ENCODE data around the gene ATP6V0B.

Gene ATP6V0B

GRCh38 chr1:43946236-43947060 is 28.3 kb upstream of the ATP6V0B start, which contains the start of gene IPO13:
IPO13 (plus strand) TSS chr1:43946950; CDS start chr1:43947601, 651 bp downstream.
- DNase-seq (ENCODE audit: low read depth in 2 of 2), result peak; percentile 89 to 90

GRCh38 chr1:43947061-43947873 is 27.5 kb upstream of the ATP6V0B start:
- no peak for DNase-seq (ENCODE audit: low read depth in 2 of 2)

- no peak for DNase-seq (ENCODE audit: low read depth in 2 of 2)
Observed at GRCh38 chr1:43947874-43948437, 26.8 kb upstream of the ATP6V0B start.

- no peak for DNase-seq (ENCODE audit: low read depth in 2 of 2)
Observed at GRCh38 chr1:43949678-43950077, 25.1 kb upstream of the ATP6V0B start.

GRCh38 chr1:43951021-43951985 is 23.5 kb upstream of the ATP6V0B start:
- DNase-seq (ENCODE audit: low read depth in 2 of 2), result no peak

GRCh38 chr1:43952731-43953346 is 21.9 kb upstream of the ATP6V0B start:
- DNase-seq (ENCODE audit: low read depth in 2 of 2), result no peak

GRCh38 chr1:43953361-43953760 is 21.4 kb upstream of the ATP6V0B start:
- no peak for DNase-seq (ENCODE audit: low read depth in 2 of 2)

GRCh38 chr1:43954036-43954435 is 20.7 kb upstream of the ATP6V0B start:
- no peak for DNase-seq (ENCODE audit: low read depth in 2 of 2)

- DNase-seq (ENCODE audit: low read depth in 2 of 2), result no peak
Observed at GRCh38 chr1:43956234-43956633, 18.5 kb upstream of the ATP6V0B start.

GRCh38 chr1:43957407-43958040 is 17.2 kb upstream of the ATP6V0B start:
- no peak for DNase-seq (ENCODE audit: low read depth in 2 of 2)

- no peak for DNase-seq (ENCODE audit: low read depth in 2 of 2)
Observed at GRCh38 chr1:43958351-43959255, 16.2 kb upstream of the ATP6V0B start.

GRCh38 chr1:43960798-43961197 is 14.0 kb upstream of the ATP6V0B start:
- no peak for DNase-seq (ENCODE audit: low read depth in 2 of 2)

GRCh38 chr1:43961692-43962091 is 13.1 kb upstream of the ATP6V0B start:
- no peak for DNase-seq (ENCODE audit: low read depth in 2 of 2)

GRCh38 chr1:43962324-43962723 is 12.4 kb upstream of the ATP6V0B start:
- no peak for DNase-seq (ENCODE audit: low read depth in 2 of 2)

GRCh38 chr1:43963006-43963405 is 11.8 kb upstream of the ATP6V0B start:
- DNase-seq (ENCODE audit: low read depth in 2 of 2), result no peak

- no peak for DNase-seq (ENCODE audit: low read depth in 2 of 2)
Observed at GRCh38 chr1:43963890-43964289, 10.9 kb upstream of the ATP6V0B start.

GRCh38 chr1:43965316-43965715 is 9.4 kb upstream of the ATP6V0B start:
- DNase-seq (ENCODE audit: low read depth in 2 of 2), result no peak

GRCh38 chr1:43968348-43968948 is 6.3 kb upstream of the ATP6V0B start:
- DNase-seq (ENCODE audit: low read depth in 2 of 2), result no peak

- no peak for DNase-seq (ENCODE audit: low read depth in 2 of 2)
Observed at GRCh38 chr1:43969416-43969745, 5.4 kb upstream of the ATP6V0B start.
